GM23338 (cell line): Measurements from ENCODE around the gene SLC18A2.
"Not testable (repeated sequence)": the region's sequence is repeated elsewhere in the genome, so short reads cannot be mapped to it uniquely, and the experiment has no call there.

Experiments
- CREB1 ChIP-seq: fragments of 250-450 bp; sonication (Bioruptor Pico); IDR thresholded peaks from 2 replicates; pipeline ENCODE4 v1.5.0; 2020; ENCODE audit warnings: low read depth, mild to moderate bottlenecking, moderate library complexity
- CTCF ChIP-seq, 2 experiments: fragments of 200-600 bp in 1 of 2; sonication (generic) in 1 of 2; conservative IDR thresholded peaks; 2 replicates each; pipeline versions ENCODE4 v1.5.1 to v1.6.1; 2016 to 2017; ENCODE audit warnings: antibody characterized with exemption in 2 of 2, low read depth in 2 of 2, mild to moderate bottlenecking in 2 of 2, moderate library complexity in 1 of 2
- ETS1 ChIP-seq: IDR thresholded peaks from 2 replicates; pipeline ENCODE4 v1.6.1; 2016; ENCODE audit warnings: antibody characterized with exemption
- EZH2 ChIP-seq: fragments of 200-600 bp; sonication (generic); IDR thresholded peaks from one replicate; pipeline ENCODE4 v1.8.0; 2017; ENCODE audit warnings: antibody characterized with exemption, mild to moderate bottlenecking, low read depth; ENCODE audit not compliant: unreplicated experiment
- EZH2phosphoT487 ChIP-seq: fragments of 200-600 bp; sonication (generic); IDR thresholded peaks from one replicate; pipeline ENCODE4 v1.8.1; 2018; ENCODE audit warnings: antibody characterized with exemption; ENCODE audit not compliant: unreplicated experiment
- JUNB ChIP-seq: IDR thresholded peaks from one replicate; pipeline ENCODE4 v1.6.1; 2016; ENCODE audit warnings: antibody characterized with exemption; ENCODE audit not compliant: unreplicated experiment
- NANOG ChIP-seq: IDR thresholded peaks from 2 replicates; pipeline ENCODE4 v1.6.1; 2016; ENCODE audit warnings: antibody characterized with exemption, borderline replicate concordance
- POLR2AphosphoS5 ChIP-seq: IDR thresholded peaks from 2 replicates; pipeline ENCODE4 v1.6.1; 2016; ENCODE audit warnings: antibody characterized with exemption, low read depth
- ZNF114 ChIP-seq: fragments of 250-450 bp; sonication (Bioruptor Pico); IDR thresholded peaks from 2 replicates; pipeline ENCODE4 v1.5.0; 2020; ENCODE audit warnings: mild to moderate bottlenecking, moderate library complexity
- TF ChIP-seq, protein P1 (sequence below): IDR thresholded peaks from one replicate; pipeline ENCODE4 v1.6.1; 2018; ENCODE audit warnings: antibody characterized with exemption; ENCODE audit not compliant: unreplicated experiment

GRCh38 chr10:117303451-117303850, 62.5 kb downstream of the SLC18A2 start:
- not testable (repeated sequence) for TF ChIP-seq CTCF (conservative IDR thresholded peaks at IDR 0.05; ENCODE audit: low read depth in 2 of 2); CREB1 (CRISPR knock-in tag); EZH2; NANOG; JUNB; ZNF114; EZH2phosphoT487; POLR2AphosphoS5; ETS1
- TF ChIP-seq, protein P1, sequence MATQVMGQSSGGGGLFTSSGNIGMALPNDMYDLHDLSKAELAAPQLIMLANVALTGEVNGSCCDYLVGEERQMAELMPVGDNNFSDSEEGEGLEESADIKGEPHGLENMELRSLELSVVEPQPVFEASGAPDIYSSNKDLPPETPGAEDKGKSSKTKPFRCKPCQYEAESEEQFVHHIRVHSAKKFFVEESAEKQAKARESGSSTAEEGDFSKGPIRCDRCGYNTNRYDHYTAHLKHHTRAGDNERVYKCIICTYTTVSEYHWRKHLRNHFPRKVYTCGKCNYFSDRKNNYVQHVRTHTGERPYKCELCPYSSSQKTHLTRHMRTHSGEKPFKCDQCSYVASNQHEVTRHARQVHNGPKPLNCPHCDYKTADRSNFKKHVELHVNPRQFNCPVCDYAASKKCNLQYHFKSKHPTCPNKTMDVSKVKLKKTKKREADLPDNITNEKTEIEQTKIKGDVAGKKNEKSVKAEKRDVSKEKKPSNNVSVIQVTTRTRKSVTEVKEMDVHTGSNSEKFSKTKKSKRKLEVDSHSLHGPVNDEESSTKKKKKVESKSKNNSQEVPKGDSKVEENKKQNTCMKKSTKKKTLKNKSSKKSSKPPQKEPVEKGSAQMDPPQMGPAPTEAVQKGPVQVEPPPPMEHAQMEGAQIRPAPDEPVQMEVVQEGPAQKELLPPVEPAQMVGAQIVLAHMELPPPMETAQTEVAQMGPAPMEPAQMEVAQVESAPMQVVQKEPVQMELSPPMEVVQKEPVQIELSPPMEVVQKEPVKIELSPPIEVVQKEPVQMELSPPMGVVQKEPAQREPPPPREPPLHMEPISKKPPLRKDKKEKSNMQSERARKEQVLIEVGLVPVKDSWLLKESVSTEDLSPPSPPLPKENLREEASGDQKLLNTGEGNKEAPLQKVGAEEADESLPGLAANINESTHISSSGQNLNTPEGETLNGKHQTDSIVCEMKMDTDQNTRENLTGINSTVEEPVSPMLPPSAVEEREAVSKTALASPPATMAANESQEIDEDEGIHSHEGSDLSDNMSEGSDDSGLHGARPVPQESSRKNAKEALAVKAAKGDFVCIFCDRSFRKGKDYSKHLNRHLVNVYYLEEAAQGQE = not testable (repeated sequence)
